HS-5 (cell line): ENCODE measurements around the gene FMOD.

ENCODE experiments used
- DNase-seq: peaks from one replicate; pipeline ENCODE4 v3.0.0-alpha.2; 2012; ENCODE audit warnings: low read depth

Gene FMOD

DNA sequence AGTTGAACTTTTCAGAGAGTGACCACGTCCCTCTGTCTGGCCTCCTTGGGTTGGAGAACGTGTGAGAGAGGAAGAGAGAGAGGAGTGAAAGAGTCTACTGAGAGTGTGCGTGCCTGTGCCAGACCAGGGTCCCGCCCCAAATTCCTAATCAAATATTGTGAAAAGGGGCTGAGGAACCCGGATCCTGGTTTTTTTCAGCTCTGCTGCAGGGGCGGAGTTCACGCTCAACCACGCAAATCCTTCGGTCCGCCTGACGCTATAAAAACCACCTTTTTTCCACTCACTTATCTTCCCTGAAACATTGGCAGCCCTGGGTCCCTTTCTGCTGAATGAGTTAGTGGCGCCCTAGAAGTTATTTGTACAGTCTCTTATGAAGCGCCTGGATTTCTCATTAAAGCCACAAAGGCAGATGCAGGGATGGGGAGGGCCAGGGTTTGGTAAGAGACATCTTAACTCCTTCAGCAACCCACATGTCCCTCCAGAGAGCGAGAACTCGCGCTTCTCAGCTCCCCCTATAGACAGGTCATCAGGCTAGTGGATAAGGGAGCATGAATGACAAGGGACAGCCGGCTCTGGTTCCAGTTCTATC is at the start of gene FMOD:
Gene FMOD (minus strand): TSS at position 86 of the 589 bp plus-strand sequence. CDS start 2,852 bp downstream, outside the sequence.
- DNase-seq: no peak

DNA sequence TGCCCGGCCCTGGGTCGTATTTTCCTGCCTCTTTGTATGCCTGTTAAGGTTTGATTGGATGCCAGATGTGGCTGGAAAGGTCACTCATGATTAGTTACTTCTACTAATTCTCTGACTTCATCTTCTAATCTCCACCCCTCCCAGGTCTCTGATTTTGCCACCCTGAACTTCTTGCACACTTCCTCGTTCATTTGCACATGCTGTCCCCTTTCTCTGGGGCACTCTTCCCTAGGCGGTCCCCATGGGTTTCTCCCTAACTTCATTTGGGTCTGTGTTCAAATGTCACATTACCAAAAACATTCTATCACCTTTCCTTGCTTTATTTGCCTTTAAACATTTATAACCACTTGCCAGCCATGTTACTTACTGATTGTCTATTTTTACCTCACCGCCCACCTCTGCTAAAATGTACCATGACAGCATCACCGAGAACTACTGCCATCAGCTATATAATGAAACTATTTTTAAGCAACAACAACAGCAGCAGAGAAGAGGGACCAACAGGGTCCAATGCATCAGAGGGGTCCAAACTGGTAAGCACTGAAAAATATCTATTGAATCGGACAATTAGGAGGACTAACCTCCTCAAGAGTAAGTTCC is 45.8 kb upstream of the FMOD start:
- no peak for DNase-seq

DNA sequence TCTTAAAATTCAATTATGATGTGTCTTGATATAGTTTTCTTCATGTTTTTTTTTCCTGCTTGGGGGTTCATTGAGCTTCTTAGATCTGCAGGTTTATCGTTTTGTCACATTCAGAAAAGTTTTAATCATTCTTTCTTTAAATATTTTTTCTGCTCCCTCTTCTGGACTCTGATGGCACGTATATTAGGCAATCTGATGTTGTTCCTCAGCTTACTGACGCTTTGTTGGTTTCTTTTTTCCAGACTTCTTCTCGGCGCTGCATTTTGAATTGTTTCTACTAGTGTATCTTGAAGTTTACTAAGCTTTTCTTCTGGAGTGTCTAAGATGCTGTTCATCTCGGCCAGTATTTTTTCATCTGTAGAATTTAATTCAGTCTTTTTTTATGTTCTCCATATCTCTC is 44.8 kb upstream of the FMOD start:
- DNase-seq: no peak

DNA sequence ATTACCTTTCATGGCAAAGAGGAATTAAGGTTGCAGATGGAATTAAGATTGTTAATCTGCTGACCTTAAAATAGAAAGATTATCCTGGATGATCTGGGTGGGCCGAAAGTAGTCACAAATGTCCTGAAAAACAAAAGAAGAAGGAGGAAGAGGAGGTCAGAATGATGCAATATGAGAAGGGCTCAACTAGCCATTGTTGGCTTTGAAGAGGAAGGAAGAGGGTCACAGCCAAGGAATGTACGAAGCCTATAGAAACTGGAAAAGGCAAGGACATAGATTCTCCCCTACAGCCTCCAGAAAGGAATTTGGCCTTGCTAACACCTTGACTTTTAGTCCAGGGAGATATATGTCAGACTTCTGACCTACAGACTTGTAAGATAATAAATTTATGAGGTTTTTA is 39.4 kb upstream of the FMOD start:
- no peak for DNase-seq

DNA sequence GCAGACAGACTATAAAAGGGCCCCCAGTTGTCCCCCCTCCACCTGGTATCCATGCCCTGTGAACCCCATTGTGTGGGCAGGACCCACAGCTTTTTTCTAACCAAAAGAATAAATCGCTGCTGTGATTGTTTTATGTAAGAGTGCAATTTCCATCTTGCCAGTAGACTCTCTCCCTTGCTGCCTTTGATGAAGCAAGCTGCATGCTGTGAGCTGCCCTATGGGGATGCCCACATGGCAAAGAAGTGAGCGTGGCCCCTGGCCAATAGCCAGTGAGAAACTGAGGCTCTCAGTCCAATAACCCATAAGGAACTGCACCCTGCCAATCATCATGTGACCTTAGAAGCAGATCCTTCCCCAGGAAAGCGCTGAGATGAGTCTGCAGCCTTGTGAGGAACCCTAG is 37.8 kb upstream of the FMOD start:
- no peak for DNase-seq

DNA sequence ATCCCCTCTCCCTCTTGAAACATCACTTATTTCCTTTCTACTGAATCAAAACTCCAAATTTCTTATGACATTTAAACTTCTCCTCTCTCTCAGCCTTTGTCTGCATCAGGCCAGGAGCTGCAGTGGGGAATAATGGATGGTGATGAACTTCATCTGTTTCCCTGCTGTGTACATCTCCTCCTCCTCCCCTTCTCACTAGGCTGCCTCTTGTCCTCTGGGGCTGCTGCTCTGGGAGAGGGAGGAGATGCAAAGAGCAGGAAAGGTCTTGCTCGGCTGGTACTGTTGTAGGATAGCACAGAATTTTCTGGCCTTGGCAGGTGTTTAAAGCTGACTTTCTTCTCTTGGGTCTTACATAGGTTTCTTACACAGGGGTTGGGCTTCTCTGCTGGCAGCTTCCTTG is 31.1 kb upstream of the FMOD start:
- no peak for DNase-seq

DNA sequence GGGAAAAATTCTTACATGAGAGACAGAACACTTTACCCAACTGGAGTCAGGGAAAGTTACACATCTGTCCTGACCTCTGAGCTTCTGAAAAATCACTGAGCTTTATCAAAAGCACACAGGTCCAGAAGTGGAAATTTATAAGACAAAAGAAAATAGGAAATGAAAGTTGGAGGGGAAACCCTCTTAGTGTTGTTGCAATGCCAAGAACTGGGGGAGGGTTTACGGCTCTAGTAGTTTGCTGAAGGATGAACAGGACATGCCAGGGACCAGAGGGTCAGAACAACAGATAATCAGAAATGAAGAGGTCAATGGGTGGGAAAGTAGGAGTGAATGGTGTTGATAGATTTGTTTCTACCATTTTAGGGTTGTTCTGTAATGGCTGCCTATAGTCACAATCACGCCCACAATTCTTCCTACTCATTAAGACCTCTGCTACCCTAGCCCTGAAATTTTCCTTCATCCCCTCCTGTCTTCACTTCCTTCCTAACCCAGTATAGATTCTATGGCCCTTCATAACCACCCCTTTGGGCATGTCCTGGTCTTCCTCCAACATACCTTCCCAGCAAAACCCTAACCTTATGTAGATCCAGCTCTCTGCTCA is 30.3 kb upstream of the FMOD start:
- DNase-seq: no peak

DNA sequence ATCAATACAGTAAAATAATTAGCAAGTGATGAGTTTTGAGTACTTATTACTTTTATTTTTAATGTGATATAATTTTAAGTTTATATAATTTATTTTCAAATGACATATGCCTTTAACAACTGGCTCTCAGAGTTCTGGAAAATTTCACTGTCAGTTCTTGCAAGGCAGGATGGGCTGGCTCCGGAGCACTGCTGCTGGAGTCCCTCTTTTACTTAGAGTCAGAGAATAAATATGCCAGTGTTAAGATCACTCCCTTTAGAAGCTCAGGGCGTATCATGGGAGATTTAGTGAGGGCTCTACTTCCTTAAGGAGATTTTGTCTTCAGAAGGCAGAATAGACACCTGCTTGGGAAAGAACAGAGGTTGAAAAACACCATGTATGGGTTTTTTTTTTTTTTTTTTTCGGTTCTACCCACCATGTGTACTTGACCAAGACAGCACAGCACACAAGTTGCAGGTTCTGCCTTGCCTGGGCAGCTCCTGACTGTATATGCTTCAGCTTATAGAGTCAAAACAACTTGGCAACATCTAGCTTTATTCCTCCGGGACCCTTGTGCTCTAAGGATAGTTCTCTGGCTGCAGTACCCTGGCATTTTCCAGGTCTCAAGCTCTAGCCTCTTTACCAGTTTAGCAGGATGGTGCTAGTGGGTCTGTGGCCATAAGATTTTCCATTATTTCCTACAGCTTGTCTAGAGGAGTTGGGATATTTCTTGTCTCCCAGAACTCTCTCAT is 29.7 kb upstream of the FMOD start:
- no peak for DNase-seq

DNA sequence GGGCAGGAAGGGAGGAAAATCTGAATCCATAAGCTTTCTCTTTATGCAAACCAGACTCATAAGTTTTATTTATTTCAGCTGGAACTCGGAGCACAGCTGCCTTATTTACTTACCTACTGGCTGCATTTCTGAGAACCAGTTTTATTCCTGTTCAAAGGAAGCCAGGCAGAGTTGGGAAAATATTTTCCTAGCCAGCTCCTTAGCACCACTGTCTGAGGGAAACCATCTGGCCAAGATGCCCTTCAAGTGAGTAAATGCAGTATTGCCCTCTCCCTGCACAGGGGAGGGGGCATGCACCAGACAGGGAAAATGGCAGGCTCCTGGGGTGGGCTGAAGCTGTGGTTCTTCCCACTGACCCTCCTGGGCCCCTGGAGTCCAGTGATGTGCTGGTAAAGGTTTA is 28.9 kb upstream of the FMOD start:
- no peak for DNase-seq

DNA sequence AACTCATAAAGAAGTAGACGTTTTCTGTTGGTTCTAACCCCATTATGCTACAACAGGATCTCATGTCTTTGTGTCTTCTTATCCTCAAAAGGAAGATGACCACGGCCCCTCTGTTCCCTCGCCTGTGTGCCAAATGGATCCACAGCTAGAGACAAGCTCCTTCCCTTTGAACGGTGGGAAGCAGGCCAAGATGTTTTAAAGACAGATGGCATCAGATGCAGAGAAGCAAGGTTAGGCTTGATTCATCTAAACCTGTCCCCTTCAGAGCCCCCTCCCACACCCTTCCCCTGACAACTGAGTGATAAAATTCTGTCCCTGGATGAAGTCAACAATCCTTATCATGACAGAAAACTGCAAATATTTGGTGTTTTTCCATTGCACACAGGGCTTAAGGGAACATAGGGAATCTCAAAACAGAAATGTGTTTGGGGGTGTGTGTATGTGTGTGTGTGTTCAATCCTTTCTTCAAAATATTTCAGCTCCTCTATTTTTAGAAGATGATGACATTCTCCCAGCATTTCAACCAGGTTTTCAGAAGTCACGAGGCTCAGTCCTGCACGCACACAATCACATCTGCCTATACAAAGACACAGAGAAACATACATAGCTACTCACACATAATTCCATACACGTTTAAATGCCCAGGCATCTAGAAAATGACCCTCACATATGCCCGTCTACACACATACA is 27.8 kb upstream of the FMOD start:
- DNase-seq: no peak

DNA sequence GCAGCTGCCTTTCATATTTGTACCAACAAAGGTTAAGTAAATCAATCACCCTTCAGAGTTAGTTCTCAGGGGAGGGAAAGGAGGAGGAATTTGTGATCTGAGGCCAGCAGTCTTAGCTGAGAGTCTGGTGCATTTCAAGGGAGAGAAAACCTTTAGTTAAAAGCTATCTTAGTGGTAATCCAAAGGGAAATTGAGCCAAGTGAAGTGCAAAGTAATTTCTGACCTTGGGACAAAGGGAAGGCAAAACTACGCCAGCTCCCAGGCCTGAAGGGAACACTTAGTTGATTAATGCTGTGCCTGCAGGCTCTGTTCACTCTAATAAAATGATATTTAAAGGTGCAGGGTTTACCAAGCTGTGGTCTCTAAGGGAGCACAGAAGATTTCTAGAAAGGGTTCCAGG is 23.1 kb upstream of the FMOD start:
- DNase-seq: no peak

DNA sequence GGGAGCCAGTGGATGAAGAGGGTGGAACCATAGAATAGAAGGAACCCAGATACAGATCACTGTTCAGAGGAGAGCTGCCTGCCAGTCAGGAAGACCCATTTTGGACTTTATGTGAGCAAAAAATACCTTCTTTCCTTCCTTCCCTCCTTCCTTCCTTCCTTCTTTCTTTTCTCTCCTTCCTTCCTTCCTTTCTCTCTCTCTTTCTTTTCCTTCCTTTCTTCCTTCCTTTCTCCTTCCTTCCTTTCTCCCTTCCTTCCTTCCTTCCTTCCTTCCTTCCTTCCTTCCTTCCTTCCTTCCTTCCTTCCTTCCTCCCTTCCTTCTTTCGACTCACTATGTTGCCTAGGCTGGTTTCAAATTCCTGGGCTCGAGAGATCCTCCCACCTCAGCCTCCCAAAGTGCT is 22.1 kb upstream of the FMOD start:
- no peak for DNase-seq

DNA sequence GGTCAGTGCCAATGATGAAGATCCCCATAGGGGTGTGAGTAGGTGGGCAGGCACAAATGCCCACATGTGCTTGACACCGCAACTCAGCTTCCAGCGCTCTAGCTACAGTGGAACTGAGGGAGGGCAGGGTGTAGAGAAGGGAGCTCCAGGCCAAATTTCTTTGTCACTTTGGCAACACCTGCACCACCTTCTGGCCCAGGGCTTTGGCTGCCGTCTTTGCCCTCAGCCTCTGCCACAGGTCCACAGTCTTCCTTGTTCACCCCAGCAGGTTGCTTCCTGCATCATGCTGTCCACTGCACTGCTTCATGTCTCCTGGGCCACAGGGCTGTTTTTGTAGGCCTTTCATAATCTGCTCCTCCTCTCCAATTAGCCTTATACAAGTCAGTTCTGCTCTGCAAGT is 20.4 kb upstream of the FMOD start:
- no peak for DNase-seq

DNA sequence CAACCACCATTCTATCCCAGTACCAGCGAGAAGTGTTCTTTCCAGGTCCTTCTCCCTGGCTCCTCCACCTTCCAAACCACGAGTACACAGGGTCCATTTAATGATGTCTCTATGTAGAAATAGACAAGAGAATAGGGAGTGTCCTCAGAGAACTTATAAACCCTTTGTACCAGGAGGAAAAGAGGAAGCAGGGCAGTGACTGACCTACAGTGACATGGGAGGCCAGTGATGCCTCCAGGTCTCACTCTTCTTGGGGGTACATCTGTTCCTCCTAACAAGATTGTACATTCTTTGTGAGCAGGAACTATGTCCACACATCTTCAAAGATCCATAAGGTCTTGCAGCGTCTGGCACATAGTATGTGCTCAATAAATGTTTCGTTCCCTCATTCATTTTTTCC is 18.7 kb upstream of the FMOD start:
- DNase-seq: no peak

DNA sequence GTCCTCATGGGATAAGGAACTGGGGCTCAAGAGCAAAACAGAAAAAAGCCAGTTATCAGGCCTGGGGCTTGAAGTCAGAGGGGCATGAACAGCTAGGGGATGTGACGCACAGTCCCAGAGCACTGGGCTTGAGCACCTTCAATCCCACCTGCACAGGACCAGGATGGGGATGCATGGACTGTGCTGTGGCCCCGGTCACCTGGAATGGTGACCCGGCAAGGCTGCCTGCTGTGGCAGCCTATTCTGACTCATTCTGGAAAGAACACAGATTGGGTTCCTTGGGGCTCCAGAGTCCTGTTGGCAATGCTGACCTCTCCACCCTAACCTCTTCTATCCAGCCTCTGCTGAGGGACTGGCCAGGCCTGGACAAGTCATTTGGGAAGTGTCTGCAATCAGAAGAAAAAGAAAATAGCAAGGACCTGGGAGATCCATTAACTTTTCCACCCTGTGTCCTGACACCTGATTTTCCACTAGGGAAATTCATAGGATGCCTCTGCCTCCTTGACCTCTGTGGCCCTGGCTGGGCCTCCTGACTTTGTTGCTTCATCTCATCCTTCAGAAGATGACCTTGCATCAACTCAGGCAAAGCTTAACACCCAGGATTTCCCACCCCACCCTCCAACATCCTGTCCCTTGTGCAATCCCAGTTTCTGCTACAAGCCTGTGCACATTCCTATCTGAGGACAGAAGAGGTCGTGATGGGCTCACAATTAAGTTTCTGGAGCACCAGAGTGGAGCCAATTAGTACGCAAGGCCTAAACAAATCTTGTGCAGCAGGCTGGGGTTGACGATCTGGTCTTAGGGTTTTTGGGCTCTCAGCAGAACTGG is 17.9 kb upstream of the FMOD start:
- DNase-seq: no peak

DNA sequence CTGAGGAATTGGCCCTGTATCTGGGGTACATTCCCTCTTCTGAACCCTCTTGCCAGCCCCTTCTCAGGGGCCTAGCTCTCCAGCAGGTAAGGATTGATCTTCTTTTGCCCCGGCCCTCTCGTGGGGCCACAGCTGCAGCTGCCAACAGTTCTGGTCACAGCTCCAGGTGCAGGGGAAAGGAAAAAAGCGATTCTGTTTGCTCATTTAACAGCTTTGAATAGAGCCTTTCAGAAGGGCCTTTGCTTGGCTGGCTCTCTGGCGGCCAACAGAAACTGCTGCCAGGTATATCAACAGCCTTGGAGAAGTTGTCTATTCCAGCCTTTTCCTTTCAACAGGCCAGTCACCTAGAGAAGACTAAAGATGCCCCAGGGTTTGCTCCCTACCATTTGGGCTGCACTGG is 16.1 kb upstream of the FMOD start:
- DNase-seq: no peak

DNA sequence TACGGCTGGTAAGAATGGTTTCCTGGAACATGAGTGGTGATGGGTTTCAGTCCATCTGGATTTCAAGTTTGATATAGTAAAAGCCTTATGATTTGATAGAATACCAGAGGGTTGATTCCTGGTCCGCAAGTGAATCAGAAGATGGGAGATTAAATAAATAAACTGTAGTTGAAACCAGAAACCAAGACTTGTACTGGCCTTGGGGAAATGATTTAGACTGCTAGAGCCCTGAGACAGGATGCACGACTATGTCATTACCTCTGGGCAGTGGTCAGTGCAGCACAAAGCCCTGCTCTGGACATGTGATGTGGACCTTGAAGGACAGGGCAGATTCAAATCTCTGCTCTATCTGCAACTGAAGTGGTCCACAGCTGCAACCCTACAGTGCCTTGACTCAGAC is 15.6 kb upstream of the FMOD start:
- DNase-seq: no peak

DNA sequence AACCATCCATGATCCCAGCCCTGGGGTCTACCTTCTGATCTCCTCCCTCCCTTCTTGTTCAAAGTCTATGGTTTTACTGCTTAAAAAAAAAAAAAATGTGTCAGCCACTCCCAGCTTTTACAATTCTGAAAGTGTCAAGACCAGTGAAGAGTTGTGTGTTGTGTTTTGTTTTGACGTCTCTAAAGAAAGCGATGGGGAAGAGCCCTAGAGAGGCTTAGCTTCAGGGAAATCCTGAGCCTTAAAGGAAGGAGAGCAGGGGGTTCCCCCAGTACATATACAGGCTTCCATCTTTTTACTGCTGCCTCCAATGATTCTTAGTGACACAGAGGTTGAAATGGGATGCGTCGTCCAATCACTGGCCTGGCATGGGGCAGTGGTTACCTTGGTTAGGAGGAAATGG is 13.9 kb upstream of the FMOD start:
- DNase-seq: no peak

DNA sequence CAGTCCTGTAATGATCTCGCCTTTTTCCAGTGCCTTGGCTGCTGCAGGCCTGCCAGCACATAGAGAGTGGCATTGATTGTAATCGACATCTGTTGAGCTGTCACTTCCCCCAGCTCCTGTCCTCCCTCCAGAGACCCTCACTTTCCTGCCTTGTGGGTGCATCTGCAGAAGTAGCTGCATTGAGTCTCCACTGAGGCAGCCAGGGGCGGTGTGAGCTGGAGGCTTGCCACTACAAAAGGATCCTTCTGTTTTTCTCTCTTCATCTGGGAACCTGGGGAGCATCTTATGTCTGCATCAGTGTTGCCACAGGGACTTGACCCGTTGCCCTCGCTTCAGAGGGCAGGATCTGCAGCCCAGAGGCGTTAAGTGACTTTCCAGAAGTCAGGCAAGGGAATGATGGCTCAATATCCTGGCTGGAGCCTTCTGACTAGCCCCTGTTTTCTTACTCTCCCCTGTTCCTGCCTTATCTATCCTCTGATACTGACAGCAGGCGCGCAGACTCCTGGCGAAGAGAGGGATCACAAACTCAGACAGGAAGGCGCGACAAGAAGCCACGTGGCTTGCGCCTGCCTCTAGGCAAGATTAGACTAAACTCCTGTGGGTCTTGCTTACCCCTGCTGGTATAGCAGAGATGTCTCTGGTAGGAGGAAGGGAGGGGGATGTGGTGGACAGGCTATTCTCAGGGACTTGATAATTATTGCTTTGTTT is 13.3 kb upstream of the FMOD start:
- DNase-seq: no peak

DNA sequence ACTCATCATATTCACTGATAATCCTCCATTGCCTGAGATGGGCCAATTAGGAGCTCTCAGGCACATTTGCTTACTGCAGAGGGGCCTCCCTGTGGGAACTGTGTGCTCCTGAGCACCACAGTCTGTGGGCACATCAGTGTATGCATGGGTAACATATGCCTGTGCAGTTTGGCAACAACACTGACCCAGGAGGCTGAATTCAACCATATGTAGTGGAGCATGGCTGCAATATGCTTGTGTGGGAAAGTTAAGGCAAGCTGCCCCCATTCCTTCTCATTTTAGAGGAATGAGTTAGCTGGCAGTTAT is 11.8 kb upstream of the FMOD start:
- DNase-seq: no peak

DNA sequence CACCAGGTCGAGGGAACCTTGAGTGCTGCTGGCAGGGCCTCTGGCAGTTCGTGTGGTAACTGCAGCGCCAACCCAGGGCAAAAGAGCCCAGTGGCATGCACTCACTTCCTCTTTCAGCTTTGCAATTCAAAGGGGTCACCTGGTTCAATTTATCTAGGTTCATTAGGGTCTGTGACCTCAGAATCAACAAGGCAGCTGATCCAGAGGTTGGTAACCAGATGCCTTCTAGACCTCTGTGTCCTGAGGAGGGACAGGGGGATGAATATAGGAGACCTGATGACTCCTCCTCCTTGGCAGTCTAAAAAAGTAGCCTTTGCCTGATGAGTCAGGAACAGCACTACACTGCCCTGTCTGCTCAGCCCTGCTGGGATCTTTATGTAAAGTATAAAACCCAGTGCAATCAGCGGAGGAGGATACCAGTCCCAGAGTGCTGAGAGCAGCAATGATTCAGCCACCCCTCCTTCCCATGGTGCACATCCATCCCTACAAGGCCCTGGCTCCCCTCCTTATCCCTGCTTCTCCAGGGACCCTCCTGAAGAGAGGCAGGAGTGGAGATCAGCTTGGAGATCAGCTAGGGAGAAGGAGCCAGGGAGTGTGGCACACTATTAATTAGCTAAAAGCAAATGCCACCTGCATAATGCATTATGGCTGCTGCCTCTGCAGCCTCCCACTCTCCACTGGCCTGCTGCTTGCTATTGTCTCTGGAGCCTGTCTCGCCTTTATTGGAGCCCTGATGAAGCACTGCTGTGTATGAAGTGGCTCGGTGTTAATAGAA is 11.2 kb upstream of the FMOD start:
- no peak for DNase-seq
